Measurements from ENCODE around the gene MED13L.

The MED13L gene

GRCh38 chr12:116266168-116266601, 11.3 kb downstream of the MED13L start:
- Histone ChIP-seq H3K27me3 (ENCODE audit: control insufficient read depth, insufficient read depth, low read length) (no peaks in the 10 kb centered on the region), H3K4me3 (ENCODE audit: low read length) (no peak overlapping the region), H3K4me1 (ENCODE audit: control insufficient read depth, insufficient read depth, low read length) (peaks cover 24% of the 10 kb centered on the region), H3K36me3 (ENCODE audit: control insufficient read depth, insufficient read depth, low read length) (no peaks in the 10 kb centered on the region), H3K27ac (ENCODE audit: low read depth, low read length) (no peak overlapping the region), H3K9ac (ENCODE audit: low read length) (no peak overlapping the region)

- Histone ChIP-seq H3K9ac (ENCODE audit: low read length) (no peak overlapping the region), H3K27me3 (ENCODE audit: control insufficient read depth, insufficient read depth, low read length) (no peaks in the 10 kb centered on the region), H3K4me1 (ENCODE audit: control insufficient read depth, insufficient read depth, low read length) (peaks cover 24% of the 10 kb centered on the region), H3K36me3 (ENCODE audit: control insufficient read depth, insufficient read depth, low read length) (no peaks in the 10 kb centered on the region), H3K27ac (ENCODE audit: low read depth, low read length) (no peak overlapping the region), H3K4me3 (ENCODE audit: low read length) (no peak overlapping the region)
Observed at GRCh38 chr12:116265351-116266147, 11.9 kb downstream of the MED13L start.

- Histone ChIP-seq H3K27me3 (ENCODE audit: control insufficient read depth, insufficient read depth, low read length) (no peaks in the 10 kb centered on the region), H3K36me3 (ENCODE audit: control insufficient read depth, insufficient read depth, low read length) (no peaks in the 10 kb centered on the region), H3K9ac (ENCODE audit: low read length) (no peak overlapping the region), H3K4me3 (ENCODE audit: low read length) (no peak overlapping the region), H3K27ac (ENCODE audit: low read depth, low read length) (no peak overlapping the region), H3K4me1 (ENCODE audit: control insufficient read depth, insufficient read depth, low read length) (peaks cover 24% of the 10 kb centered on the region)
Observed at GRCh38 chr12:116264525-116265070, 12.9 kb downstream of the MED13L start.

- H3K27me3 ChIP-seq (ENCODE audit: control insufficient read depth, insufficient read depth, low read length), result no peaks in the 10 kb centered on the region
- no peak overlapping the region for H3K9ac ChIP-seq (ENCODE audit: low read length)
- no peaks in the 10 kb centered on the region for H3K36me3 ChIP-seq (ENCODE audit: control insufficient read depth, insufficient read depth, low read length)
- peaks cover 27% of the 10 kb centered on the region for H3K4me1 ChIP-seq (ENCODE audit: control insufficient read depth, insufficient read depth, low read length)
- H3K4me3 ChIP-seq (ENCODE audit: low read length), result no peak overlapping the region
- H3K27ac ChIP-seq (ENCODE audit: low read depth, low read length), result no peak overlapping the region
Observed at GRCh38 chr12:116263844-116264243, 13.6 kb downstream of the MED13L start.

GRCh38 chr12:116263431-116263830, 14.1 kb downstream of the MED13L start:
- no peak overlapping the region for H3K27ac ChIP-seq (ENCODE audit: low read depth, low read length)
- H3K36me3 ChIP-seq (ENCODE audit: control insufficient read depth, insufficient read depth, low read length), result no peaks in the 10 kb centered on the region
- peaks cover 27% of the 10 kb centered on the region for H3K4me1 ChIP-seq (ENCODE audit: control insufficient read depth, insufficient read depth, low read length)
- no peak overlapping the region for H3K4me3 ChIP-seq (ENCODE audit: low read length)
- H3K9ac ChIP-seq (ENCODE audit: low read length), result no peak overlapping the region
- H3K27me3 ChIP-seq (ENCODE audit: control insufficient read depth, insufficient read depth, low read length), result no peaks in the 10 kb centered on the region

- H3K27me3 ChIP-seq (ENCODE audit: control insufficient read depth, insufficient read depth, low read length), result no peaks in the 10 kb centered on the region
- H3K36me3 ChIP-seq (ENCODE audit: control insufficient read depth, insufficient read depth, low read length), result no peaks in the 10 kb centered on the region
- no peak overlapping the region for H3K27ac ChIP-seq (ENCODE audit: low read depth, low read length)
- no peak overlapping the region for H3K4me3 ChIP-seq (ENCODE audit: low read length)
- H3K9ac ChIP-seq (ENCODE audit: low read length), result no peak overlapping the region
- H3K4me1 ChIP-seq (ENCODE audit: control insufficient read depth, insufficient read depth, low read length), result peaks cover 28% of the 10 kb centered on the region
Observed at GRCh38 chr12:116262741-116263140, 14.8 kb downstream of the MED13L start.

GRCh38 chr12:116261525-116262100, 15.9 kb downstream of the MED13L start:
- no peak overlapping the region for H3K4me3 ChIP-seq (ENCODE audit: low read length)
- no peaks in the 10 kb centered on the region for H3K36me3 ChIP-seq (ENCODE audit: control insufficient read depth, insufficient read depth, low read length)
- H3K27ac ChIP-seq (ENCODE audit: low read depth, low read length), result no peak overlapping the region
- peaks cover 31% of the 10 kb centered on the region for H3K4me1 ChIP-seq (ENCODE audit: control insufficient read depth, insufficient read depth, low read length)
- H3K27me3 ChIP-seq (ENCODE audit: control insufficient read depth, insufficient read depth, low read length), result no peaks in the 10 kb centered on the region
- H3K9ac ChIP-seq (ENCODE audit: low read length), result no peak overlapping the region

DNA sequence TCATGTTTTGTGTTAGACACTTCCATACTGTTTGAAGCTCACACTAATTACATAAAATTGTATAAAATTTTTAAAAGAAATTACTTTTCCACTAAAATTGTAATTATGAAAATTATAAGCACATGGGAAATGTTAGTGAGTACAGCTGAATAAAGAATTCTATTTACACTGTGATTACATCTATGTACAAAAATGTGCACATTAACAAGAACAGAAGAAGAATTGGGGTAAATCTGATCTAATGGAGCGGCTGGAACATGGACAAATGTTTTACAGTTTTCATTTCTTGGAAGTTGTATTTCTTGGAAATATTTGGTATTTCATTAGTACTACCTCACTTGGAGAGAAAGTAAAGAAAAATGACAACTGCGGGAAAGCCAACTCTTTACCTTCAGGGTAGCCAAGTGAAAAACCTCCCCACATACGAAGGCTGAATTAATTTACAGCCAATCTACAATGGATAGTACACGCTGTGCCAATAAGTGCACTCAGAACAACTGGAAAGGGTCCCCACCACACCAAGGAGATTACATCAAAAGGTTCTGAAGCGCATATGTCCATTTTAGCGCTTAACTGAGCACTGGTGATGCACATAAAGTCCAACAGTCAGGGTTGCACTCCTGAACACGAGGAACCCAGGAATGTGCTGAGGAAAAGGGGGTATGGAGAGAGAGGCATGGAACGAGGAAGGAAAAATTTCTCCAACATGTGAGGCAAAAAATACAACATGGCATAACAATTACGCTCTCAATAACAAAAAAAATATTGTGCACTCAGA, 17.5 kb downstream of the MED13L start:
- H3K4me3 ChIP-seq (ENCODE audit: low read length), result no peak overlapping the region
- no peaks in the 10 kb centered on the region for H3K27me3 ChIP-seq (ENCODE audit: control insufficient read depth, insufficient read depth, low read length)
- H3K27ac ChIP-seq (ENCODE audit: low read depth, low read length), result no peak overlapping the region
- peaks cover 24% of the 10 kb centered on the region for H3K4me1 ChIP-seq (ENCODE audit: control insufficient read depth, insufficient read depth, low read length)
- H3K36me3 ChIP-seq (ENCODE audit: control insufficient read depth, insufficient read depth, low read length), result no peaks in the 10 kb centered on the region
- no peak overlapping the region for H3K9ac ChIP-seq (ENCODE audit: low read length)

DNA sequence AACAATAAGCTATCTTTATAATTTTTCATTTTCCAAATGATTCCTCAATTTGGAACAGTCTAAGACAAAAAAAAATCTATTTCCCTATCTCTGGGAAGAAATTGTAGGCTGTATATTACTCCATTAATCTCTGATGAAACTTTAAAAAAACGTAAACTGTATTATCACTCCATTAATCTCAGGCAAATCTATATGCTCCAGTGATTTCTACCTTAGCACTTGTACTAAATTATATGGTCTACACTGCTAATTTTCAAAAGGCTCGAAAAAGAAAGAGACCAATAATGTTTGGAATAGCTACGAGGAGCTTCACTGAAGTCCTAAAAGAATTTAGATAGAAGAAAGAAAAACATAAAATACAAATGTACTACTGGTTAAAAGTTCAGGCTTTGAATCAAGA, 19.7 kb downstream of the MED13L start:
- peaks cover 20% of the 10 kb centered on the region for H3K4me1 ChIP-seq (ENCODE audit: control insufficient read depth, insufficient read depth, low read length)
- H3K27me3 ChIP-seq (ENCODE audit: control insufficient read depth, insufficient read depth, low read length), result no peaks in the 10 kb centered on the region

GRCh38 chr12:116257215-116257614, 20.3 kb downstream of the MED13L start:
- no peaks in the 10 kb centered on the region for H3K36me3 ChIP-seq (ENCODE audit: control insufficient read depth, insufficient read depth, low read length)
- H3K9ac ChIP-seq (ENCODE audit: low read length), result no peak overlapping the region

More for the DNA sequence above, 19.7 kb downstream of the MED13L start:
- H3K36me3 ChIP-seq (ENCODE audit: control insufficient read depth, insufficient read depth, low read length), result no peaks in the 10 kb centered on the region
- no peak overlapping the region for H3K9ac ChIP-seq (ENCODE audit: low read length)
- no peak overlapping the region for H3K4me3 ChIP-seq (ENCODE audit: low read length)
- H3K27ac ChIP-seq (ENCODE audit: low read depth, low read length), result peak overlapping the region; percentile 30

GRCh38 chr12:116249938-116250337, 27.6 kb downstream of the MED13L start:
- no peak overlapping the region for H3K9ac ChIP-seq (ENCODE audit: low read length)
- H3K4me3 ChIP-seq (ENCODE audit: low read length), result no peak overlapping the region
- H3K36me3 ChIP-seq (ENCODE audit: control insufficient read depth, insufficient read depth, low read length), result no peaks in the 10 kb centered on the region
- H3K27ac ChIP-seq (ENCODE audit: low read depth, low read length), result no peak overlapping the region
- peaks cover 18% of the 10 kb centered on the region for H3K4me1 ChIP-seq (ENCODE audit: control insufficient read depth, insufficient read depth, low read length)
- H3K27me3 ChIP-seq (ENCODE audit: control insufficient read depth, insufficient read depth, low read length), result no peaks in the 10 kb centered on the region

More at GRCh38 chr12:116257215-116257614, 20.3 kb downstream of the MED13L start:
- peaks cover 16% of the 10 kb centered on the region for H3K4me1 ChIP-seq (ENCODE audit: control insufficient read depth, insufficient read depth, low read length)
- no peaks in the 10 kb centered on the region for H3K27me3 ChIP-seq (ENCODE audit: control insufficient read depth, insufficient read depth, low read length)
- H3K27ac ChIP-seq (ENCODE audit: low read depth, low read length), result peak overlapping the region; percentile 30
- no peak overlapping the region for H3K4me3 ChIP-seq (ENCODE audit: low read length)

DNA sequence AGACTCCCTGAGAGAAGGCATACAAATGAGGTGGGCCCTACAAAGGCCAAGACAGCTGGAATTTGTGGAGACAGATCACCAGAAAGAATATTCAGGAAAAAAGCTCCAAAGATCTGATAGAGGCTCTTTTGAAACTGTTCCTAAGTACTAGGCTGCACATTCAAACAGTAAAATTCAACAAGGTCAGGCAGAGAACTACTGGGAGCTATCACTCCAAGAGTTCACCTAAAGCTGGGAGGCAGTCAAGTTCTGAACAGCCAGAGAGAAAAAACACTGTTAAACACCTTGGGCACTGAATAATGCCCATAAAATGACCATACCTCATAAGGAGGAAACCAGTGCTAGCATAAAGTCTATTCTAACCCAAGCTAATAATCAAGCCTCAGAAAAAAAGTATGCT, 28.6 kb downstream of the MED13L start:
- Histone ChIP-seq H3K4me3 (ENCODE audit: low read length) (no peak overlapping the region), H3K4me1 (ENCODE audit: control insufficient read depth, insufficient read depth, low read length) (peaks cover 21% of the 10 kb centered on the region), H3K27me3 (ENCODE audit: control insufficient read depth, insufficient read depth, low read length) (no peaks in the 10 kb centered on the region), H3K27ac (ENCODE audit: low read depth, low read length) (no peak overlapping the region), H3K9ac (ENCODE audit: low read length) (no peak overlapping the region), H3K36me3 (ENCODE audit: control insufficient read depth, insufficient read depth, low read length) (no peaks in the 10 kb centered on the region)
